ENCODE data around the gene PCK1. TPM values are rescaled to one million over a fixed set of nuclear protein-coding genes. Genes with fewer than 3 reads are reported as not detected.

Gene PCK1
- total RNA-seq: not detected in 2 replicates

GRCh38 chr20:57560554-57561355 is at the start of gene PCK1:
Gene PCK1, plus strand, starts transcription at chr20:57561110. Its CDS starts 302 bp downstream, at chr20:57561412.

DNA sequence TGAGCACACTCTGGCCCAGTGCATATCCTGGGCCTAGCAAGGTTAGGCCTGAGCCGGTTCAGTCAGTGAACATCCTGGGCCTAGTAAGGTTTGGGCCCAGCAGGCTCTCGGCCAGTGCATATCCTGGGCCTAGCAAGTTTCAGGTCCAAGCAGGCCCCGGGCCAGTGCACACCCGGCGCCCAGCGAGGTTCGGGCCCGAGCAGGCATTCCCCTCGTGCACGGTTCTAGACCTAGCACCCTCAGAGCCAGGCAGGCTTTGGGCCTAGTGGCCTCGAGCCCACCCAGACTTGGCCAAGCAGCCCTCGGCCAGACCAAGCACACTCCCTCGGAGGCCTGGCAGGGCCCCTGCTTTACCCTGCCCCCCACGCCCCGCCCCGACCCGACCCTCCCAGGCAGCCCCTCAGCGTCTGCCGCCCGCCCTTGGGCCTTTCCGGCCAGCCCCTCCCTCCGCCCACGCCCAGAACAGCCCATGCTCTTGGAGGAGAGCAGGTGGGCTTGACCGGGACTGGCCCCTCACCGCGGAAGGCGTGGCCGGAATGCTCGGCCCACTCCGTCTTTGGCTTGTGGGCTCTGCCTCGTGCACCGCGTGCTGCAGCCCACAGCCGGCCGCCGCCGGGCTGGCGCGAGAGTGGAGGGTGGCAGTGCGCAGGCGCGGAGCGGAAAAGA is 36.3 kb upstream of the PCK1 start, which contains the start of gene CTCFL:
CTCFL (minus strand) TSS at position 630 of the 666 bp plus-strand sequence. CDS start 935 bp downstream, outside the sequence.

Other genes starting within 250 kb of the PCK1 start
- not detected in 2 replicates for gene SPO11, start 231.3 kb upstream of the PCK1 start, total RNA-seq
- gene RAE1, start 209.9 kb upstream of the PCK1 start, total RNA-seq: 33.1 and 33.3 TPM in 2 replicates
- 6.2 and 7.7 TPM in 2 replicates for gene RBM38, start 169.7 kb upstream of the PCK1 start, total RNA-seq
- not detected in 2 replicates for gene CTCFL, start 36.0 kb upstream of the PCK1 start, total RNA-seq
- gene ZBP1, start 59.3 kb downstream of the PCK1 start, total RNA-seq: not detected in 2 replicates
- under 0.01 and 1.00 TPM in 2 replicates for gene PMEPA1, start 148.9 kb downstream of the PCK1 start, total RNA-seq